HepG2 (cell line): Measurements from ENCODE around the gene GSKIP. TPM values are rescaled to one million over a fixed set of nuclear protein-coding genes. Genes with fewer than 3 reads are reported as not detected.

Source experiments
- ATAC-seq: fragments of 200-7000 bp; cut with Tn5 transposase; 3 replicates; pipeline ENCODE4 v1.9.1; 2020; ENCODE audit warnings: mild to moderate bottlenecking, moderate library complexity
- BruUV-seq: library from RNA; stranded (reverse); fragments of 400-500 nt; replicated peaks from 2 replicates; lab custom pipeline; 2021; lab: Mats Ljungman, UMichigan
- CTCF ChIA-PET: fragments of 300-600 bp; formaldehyde crosslinking; extraction: SDS; loops from one replicate; lab custom pipeline; 2021; ENCODE audit warnings: low total read pairs, inconsistent platforms, low intra/inter-chr PET ratio; lab: Yijun Ruan, JAX
- POLR2A ChIA-PET: fragments of 350-600 bp; sonication (Branson Sonifier 250); formaldehyde crosslinking; loops from one replicate; lab custom pipeline; 2020; ENCODE audit warnings: antibody characterized with exemption, inconsistent platforms; lab: Yijun Ruan, JAX
- DNase-seq: peaks from one replicate; pipeline ENCODE4 v3.0.0-alpha.2; 2015; ENCODE audit warnings: low spot score
- FAIRE-seq: peaks from 3 replicates; lab custom pipeline; 2011; peaks lifted over from hg19 to GRCh38; lab: Jason Lieb, UNC
- H2AFZ ChIP-seq: one replicate; pipeline ENCODE4 v1.6.1; 2011; ENCODE audit warnings: low read length, inconsistent platforms
- H3K27ac ChIP-seq: fragments of 300-600 bp; 3 replicates; pipeline ENCODE4 v1.8.0; 2011; ENCODE audit warnings: mixed run types, mild to moderate bottlenecking, mixed read lengths, low read length, inconsistent platforms; ENCODE audit not compliant: insufficient read depth; ENCODE audit errors: extremely low read length
- H3K27me3 ChIP-seq, 2 experiments: fragments of 200-600 bp in 1 of 2; 2 replicates in 1 of 2; 3 replicates in 1 of 2; pipeline versions ENCODE4 v1.6.0 to v1.8.0; 2011; ENCODE audit warnings: low read length in 2 of 2, mild to moderate bottlenecking in 2 of 2, moderate library complexity in 2 of 2, inconsistent platforms in 1 of 2; ENCODE audit not compliant: insufficient read depth in 2 of 2, control insufficient read depth in 1 of 2
- H3K36me3 ChIP-seq, 2 experiments: fragments of 200-600 bp in 1 of 2; replicated peaks in 1 of 2; 2 replicates in 1 of 2; 3 replicates in 1 of 2; pipeline versions ENCODE4 v1.5.1 to v1.8.0; 2011; ENCODE audit warnings: low read length in 2 of 2, inconsistent platforms in 1 of 2; ENCODE audit not compliant: insufficient read depth in 2 of 2, control insufficient read depth in 1 of 2
- H3K4me1 ChIP-seq: 2 replicates; pipeline ENCODE4 v1.5.1; 2012; ENCODE audit warnings: low read length, inconsistent platforms; ENCODE audit not compliant: insufficient read depth
- H3K4me2 ChIP-seq: 2 replicates; pipeline ENCODE4 v1.6.0; 2011; ENCODE audit warnings: low read depth, low read length, inconsistent platforms
- H3K4me3 ChIP-seq, 3 experiments: fragments of 200-600 bp in 1 of 3; sonication (generic), shearing (Covaris generic) in 1 of 3; replicated peaks in 1 of 3; 2 replicates each; pipeline ENCODE4 v1.5.1; 2011 to 2016; ENCODE audit warnings: low read length in 3 of 3, inconsistent platforms in 2 of 3, low read depth in 2 of 3, mild to moderate bottlenecking in 2 of 3, control low read depth in 1 of 3, mixed read lengths in 1 of 3; ENCODE audit not compliant: insufficient read depth in 1 of 3
- H3K79me2 ChIP-seq: one replicate; pipeline ENCODE4 v1.6.1; 2011; ENCODE audit warnings: low read length, inconsistent platforms; ENCODE audit not compliant: insufficient read depth
- H3K9ac ChIP-seq: 2 replicates; pipeline ENCODE4 v1.6.0; 2011; ENCODE audit warnings: mild to moderate bottlenecking, low read depth, low read length, inconsistent platforms; ENCODE audit not compliant: insufficient read depth
- H3K9me3 ChIP-seq: 2 replicates; pipeline ENCODE4 v1.5.1; 2012; ENCODE audit warnings: mild to moderate bottlenecking, low read length
- H4K20me1 ChIP-seq: 2 replicates; pipeline ENCODE4 v1.6.0; 2011; ENCODE audit warnings: inconsistent platforms, mild to moderate bottlenecking, low read length, moderate library complexity; ENCODE audit not compliant: insufficient read depth
- ESRRA ChIP-seq: sonication (generic); formaldehyde crosslinking; IDR thresholded peaks from 2 replicates; pipeline ENCODE4 v1.5.1; 2020; ENCODE audit warnings: mild to moderate bottlenecking, low read depth, missing genetic modification reagents
- JUND ChIP-seq: sonication (generic); formaldehyde crosslinking; IDR thresholded peaks from 2 replicates; pipeline ENCODE4 v1.8.0; 2022; ENCODE audit warnings: mild to moderate bottlenecking, missing genetic modification reagents
- YEATS4 ChIP-seq: sonication (generic); formaldehyde crosslinking; IDR thresholded peaks from 2 replicates; pipeline ENCODE4 v1.4.0; 2020; ENCODE audit warnings: missing genetic modification reagents, borderline replicate concordance
- ZNF343 ChIP-seq: sonication (generic); formaldehyde crosslinking; IDR thresholded peaks from 2 replicates; pipeline ENCODE4 v1.4.0; 2020; ENCODE audit warnings: mild to moderate bottlenecking, missing genetic modification reagents
- ZNF746 ChIP-seq: sonication (generic); formaldehyde crosslinking; IDR thresholded peaks from 2 replicates; pipeline ENCODE4 v1.8.0; 2022; ENCODE audit warnings: mild to moderate bottlenecking, missing genetic modification reagents
- ZNF839 ChIP-seq: sonication (generic); formaldehyde crosslinking; IDR thresholded peaks from 2 replicates; pipeline ENCODE4 v1.4.0; 2020; ENCODE audit warnings: missing genetic modification reagents, mild to moderate bottlenecking, borderline replicate concordance
- WGBS: methylation state at CpG from one replicate; pipeline ENCODE4 v1.1.6; 2017; ENCODE audit warnings: low lambda C conversion rate; 5-methylcytosine and 5-hydroxymethylcytosine counted together
- in situ Hi-C: cut with HindIII; loops from 2 replicates; pipeline ENCODE4 v1.10.0; 2017; ENCODE audit warnings: low pct_unique_long_range_greater_than_20kb; ENCODE audit not compliant: extremely low pct_ligation_motif_present
- intact Hi-C: fragments of 100-400 bp; cut with micrococcal nuclease; formaldehyde crosslinking; loops from one replicate; pipeline ENCODE4 v1.10.0; 2022; ENCODE audit not compliant: unreplicated experiment
- polyA plus RNA-seq, 8 experiments: library from polyadenylated mRNA; depleted of rRNA in 3 of 8; stranded (reverse) in 7 of 8; unstranded in 1 of 8; fragments of >200 nt; fragmentation: Illumina TruSeq in 4 of 8; extraction: Trizol in 4 of 8; gene quantifications; 2 replicates each; pipeline versions ENCODE4 v1.2.1 to v1.2.3, GENCODE V29; 2011 to 2016; ENCODE audit warnings: low read depth in 4 of 8, missing spikeins in 1 of 8, mixed read lengths in 1 of 8; ENCODE audit not compliant: insufficient read depth in 1 of 8
- total RNA-seq, 5 experiments: library from RNA; depleted of rRNA; stranded (reverse); fragments of >200 nt; fragmentation: Illumina TruSeq; extraction: Trizol; gene quantifications; 2 replicates each; pipeline ENCODE4 v1.2.3, GENCODE V29; 2016; ENCODE audit warnings: low read depth in 1 of 5
- TF ChIP-seq, protein P1 (sequence below): sonication (generic); formaldehyde crosslinking; IDR thresholded peaks from 2 replicates; pipeline ENCODE4 v1.5.1; 2020; ENCODE audit warnings: missing genetic modification reagents, mild to moderate bottlenecking, borderline replicate concordance
- TF ChIP-seq, protein P2 (sequence below): sonication (generic); formaldehyde crosslinking; IDR thresholded peaks from 2 replicates; pipeline ENCODE4 v1.9.0; 2021; ENCODE audit warnings: missing genetic modification reagents, borderline replicate concordance
- TF ChIP-seq, protein P3 (sequence below): sonication (generic); formaldehyde crosslinking; IDR thresholded peaks from 2 replicates; pipeline ENCODE4 v1.5.0; 2020; ENCODE audit warnings: missing genetic modification reagents, mild to moderate bottlenecking, borderline replicate concordance
- TF ChIP-seq, protein P4 (sequence below): sonication (generic); formaldehyde crosslinking; IDR thresholded peaks from 2 replicates; pipeline ENCODE4 v1.9.0; 2021; ENCODE audit warnings: missing genetic modification reagents, borderline replicate concordance

The GSKIP gene
- total and polyA plus RNA-seq, 2 of the 13 experiments (the other 11 are each of a cell fraction or from before 2014, with no cell fraction given), result 12.5 to 27.3 TPM

DNA sequence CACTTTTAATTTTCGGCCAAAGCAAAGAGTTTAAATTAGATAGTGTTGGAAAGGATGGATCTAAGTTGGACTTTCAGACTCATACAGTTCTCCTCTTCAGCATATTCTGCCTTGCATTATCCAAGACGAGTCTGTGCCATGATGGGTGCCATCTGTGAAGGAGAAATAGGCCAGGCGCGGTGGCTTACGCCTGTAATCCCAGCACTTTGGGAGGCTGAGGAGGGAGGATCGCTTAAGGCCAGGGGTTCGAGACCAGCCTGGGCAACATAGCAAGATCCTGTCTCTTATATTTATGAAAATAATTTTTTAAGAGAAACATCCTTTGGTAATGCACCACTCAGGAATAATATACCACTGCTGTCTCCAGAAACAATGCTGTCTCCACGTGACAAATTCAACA, 35.1 kb downstream of the GSKIP start:
- Histone ChIP-seq H3K4me3 (no peak overlapping the region), H3K79me2 (no peaks in the 10 kb centered on the region)
- 33% methylated on average over 8 of the region's 8 CpGs for WGBS
- no peak for FAIRE-seq
- no peak for TF ChIP-seq YEATS4 (CRISPR knock-in tag)
- TF ChIP-seq, all 625 proteins: peak for 0
- intact Hi-C loops (no loop called here), in situ Hi-C loops (no loop called here)
- H3K36me3 ChIP-seq, result no peaks in the 10 kb centered on the region
- no peak overlapping the region for H2AFZ ChIP-seq
- no peak overlapping the region for H3K9ac ChIP-seq
- no TSS peak for BruUV-seq
- DNase-seq (no peak), ATAC-seq (no peak)
- H3K4me2 ChIP-seq, result no peak overlapping the region
- ChIA-PET POLR2A (no interaction called here), CTCF (no interaction called here)
- H3K27me3 ChIP-seq, result no peaks in the 10 kb centered on the region
- no peaks in the 10 kb centered on the region for H3K9me3 ChIP-seq
- H3K4me1 ChIP-seq, result peaks cover under 1% of the 10 kb centered on the region; the same call in 1 of the 2 replicates
- H3K27ac ChIP-seq, result no peak overlapping the region
- H4K20me1 ChIP-seq, result no peaks in the 10 kb centered on the region

DNA sequence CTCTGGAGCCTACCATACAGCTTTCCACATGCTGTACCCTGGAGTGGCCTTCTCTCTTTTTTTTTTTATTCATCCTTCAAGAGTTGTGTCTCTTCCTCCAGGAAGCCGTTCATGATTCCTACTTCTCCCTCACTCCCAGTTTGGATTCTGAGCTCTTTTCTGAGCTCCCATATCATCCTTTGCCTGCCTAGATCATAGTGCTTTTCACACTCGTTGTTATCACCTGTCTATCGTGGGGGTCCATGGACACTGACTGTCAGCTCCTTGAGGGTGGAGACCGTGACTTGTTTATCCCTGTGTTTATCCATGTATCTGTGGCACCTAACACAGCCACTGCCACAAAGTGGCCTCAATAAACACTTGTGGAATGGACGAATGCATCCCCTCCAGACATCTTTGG, 35.6 kb downstream of the GSKIP start:
- intact Hi-C loops, result no loop called here
- WGBS, result 59% methylated on average over 5 of the region's 5 CpGs

More for the DNA sequence above, 35.6 kb downstream of the GSKIP start:
- Histone ChIP-seq H3K9me3 (no peaks in the 10 kb centered on the region), H3K4me1 (no peaks in the 10 kb centered on the region), H3K4me3 (no peak overlapping the region), H3K9ac (no peak overlapping the region), H4K20me1 (no peaks in the 10 kb centered on the region), H3K79me2 (no peaks in the 10 kb centered on the region), H2AFZ (no peak overlapping the region), H3K36me3 (no peaks in the 10 kb centered on the region), H3K27me3 (no peaks in the 10 kb centered on the region), H3K27ac (no peak overlapping the region), H3K4me2 (no peak overlapping the region)
- ATAC-seq, result no peak
- TF ChIP-seq, protein P1, sequence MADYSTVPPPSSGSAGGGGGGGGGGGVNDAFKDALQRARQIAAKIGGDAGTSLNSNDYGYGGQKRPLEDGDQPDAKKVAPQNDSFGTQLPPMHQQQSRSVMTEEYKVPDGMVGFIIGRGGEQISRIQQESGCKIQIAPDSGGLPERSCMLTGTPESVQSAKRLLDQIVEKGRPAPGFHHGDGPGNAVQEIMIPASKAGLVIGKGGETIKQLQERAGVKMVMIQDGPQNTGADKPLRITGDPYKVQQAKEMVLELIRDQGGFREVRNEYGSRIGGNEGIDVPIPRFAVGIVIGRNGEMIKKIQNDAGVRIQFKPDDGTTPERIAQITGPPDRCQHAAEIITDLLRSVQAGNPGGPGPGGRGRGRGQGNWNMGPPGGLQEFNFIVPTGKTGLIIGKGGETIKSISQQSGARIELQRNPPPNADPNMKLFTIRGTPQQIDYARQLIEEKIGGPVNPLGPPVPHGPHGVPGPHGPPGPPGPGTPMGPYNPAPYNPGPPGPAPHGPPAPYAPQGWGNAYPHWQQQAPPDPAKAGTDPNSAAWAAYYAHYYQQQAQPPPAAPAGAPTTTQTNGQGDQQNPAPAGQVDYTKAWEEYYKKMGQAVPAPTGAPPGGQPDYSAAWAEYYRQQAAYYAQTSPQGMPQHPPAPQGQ (CRISPR knock-in tag), result no peak
- TF ChIP-seq ZNF343 (no peak), ESRRA (CRISPR knock-in tag) (no peak), JUND (CRISPR knock-in tag) (no peak), ZNF839 (no peak), ZNF746 (CRISPR knock-in tag) (no peak)
- TF ChIP-seq, protein P2, sequence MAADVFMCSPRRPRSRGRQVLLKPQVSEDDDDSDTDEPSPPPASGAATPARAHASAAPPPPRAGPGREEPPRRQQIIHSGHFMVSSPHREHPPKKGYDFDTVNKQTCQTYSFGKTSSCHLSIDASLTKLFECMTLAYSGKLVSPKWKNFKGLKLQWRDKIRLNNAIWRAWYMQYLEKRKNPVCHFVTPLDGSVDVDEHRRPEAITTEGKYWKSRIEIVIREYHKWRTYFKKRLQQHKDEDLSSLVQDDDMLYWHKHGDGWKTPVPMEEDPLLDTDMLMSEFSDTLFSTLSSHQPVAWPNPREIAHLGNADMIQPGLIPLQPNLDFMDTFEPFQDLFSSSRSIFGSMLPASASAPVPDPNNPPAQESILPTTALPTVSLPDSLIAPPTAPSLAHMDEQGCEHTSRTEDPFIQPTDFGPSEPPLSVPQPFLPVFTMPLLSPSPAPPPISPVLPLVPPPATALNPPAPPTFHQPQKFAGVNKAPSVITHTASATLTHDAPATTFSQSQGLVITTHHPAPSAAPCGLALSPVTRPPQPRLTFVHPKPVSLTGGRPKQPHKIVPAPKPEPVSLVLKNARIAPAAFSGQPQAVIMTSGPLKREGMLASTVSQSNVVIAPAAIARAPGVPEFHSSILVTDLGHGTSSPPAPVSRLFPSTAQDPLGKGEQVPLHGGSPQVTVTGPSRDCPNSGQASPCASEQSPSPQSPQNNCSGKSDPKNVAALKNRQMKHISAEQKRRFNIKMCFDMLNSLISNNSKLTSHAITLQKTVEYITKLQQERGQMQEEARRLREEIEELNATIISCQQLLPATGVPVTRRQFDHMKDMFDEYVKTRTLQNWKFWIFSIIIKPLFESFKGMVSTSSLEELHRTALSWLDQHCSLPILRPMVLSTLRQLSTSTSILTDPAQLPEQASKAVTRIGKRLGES (CRISPR knock-in tag), result no peak
- TF ChIP-seq, protein P3, sequence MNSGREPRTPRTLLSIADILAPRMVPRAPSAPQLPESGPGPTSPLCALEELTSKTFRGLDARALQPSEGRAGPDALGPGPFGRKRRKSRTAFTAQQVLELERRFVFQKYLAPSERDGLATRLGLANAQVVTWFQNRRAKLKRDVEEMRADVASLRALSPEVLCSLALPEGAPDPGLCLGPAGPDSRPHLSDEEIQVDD (CRISPR knock-in tag), result no peak
- TF ChIP-seq, protein P4, sequence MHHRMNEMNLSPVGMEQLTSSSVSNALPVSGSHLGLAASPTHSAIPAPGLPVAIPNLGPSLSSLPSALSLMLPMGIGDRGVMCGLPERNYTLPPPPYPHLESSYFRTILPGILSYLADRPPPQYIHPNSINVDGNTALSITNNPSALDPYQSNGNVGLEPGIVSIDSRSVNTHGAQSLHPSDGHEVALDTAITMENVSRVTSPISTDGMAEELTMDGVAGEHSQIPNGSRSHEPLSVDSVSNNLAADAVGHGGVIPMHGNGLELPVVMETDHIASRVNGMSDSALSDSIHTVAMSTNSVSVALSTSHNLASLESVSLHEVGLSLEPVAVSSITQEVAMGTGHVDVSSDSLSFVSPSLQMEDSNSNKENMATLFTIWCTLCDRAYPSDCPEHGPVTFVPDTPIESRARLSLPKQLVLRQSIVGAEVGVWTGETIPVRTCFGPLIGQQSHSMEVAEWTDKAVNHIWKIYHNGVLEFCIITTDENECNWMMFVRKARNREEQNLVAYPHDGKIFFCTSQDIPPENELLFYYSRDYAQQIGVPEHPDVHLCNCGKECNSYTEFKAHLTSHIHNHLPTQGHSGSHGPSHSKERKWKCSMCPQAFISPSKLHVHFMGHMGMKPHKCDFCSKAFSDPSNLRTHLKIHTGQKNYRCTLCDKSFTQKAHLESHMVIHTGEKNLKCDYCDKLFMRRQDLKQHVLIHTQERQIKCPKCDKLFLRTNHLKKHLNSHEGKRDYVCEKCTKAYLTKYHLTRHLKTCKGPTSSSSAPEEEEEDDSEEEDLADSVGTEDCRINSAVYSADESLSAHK (CRISPR knock-in tag), result no peak
- in situ Hi-C loops, result no loop called here
- FAIRE-seq, result no peak
- no peak for DNase-seq
- no TSS peak for BruUV-seq
- ChIA-PET CTCF (no interaction called here), POLR2A (no interaction called here)
